Lower leg skin (tissue), 3 donors: Measurements from ENCODE around the gene PDIA2.

Experiments used
- POLR2A ChIP-seq, 2 donors: fragments of 450-650 bp; IDR thresholded peaks; one replicate each; pipeline ENCODE4 v1.6.1; 2016 to 2017; ENCODE audit warnings: antibody characterized with exemption in 2 of 2, mild to moderate bottlenecking in 1 of 2, moderate library complexity in 1 of 2
- TF ChIP-seq, protein P1 (sequence below), 3 donors: fragments of 450-650 bp; IDR thresholded peaks; one replicate each; pipeline ENCODE4 v1.5.1; 2016; ENCODE audit warnings: antibody characterized with exemption in 3 of 3, mild to moderate bottlenecking in 3 of 3, moderate library complexity in 2 of 3

DNA sequence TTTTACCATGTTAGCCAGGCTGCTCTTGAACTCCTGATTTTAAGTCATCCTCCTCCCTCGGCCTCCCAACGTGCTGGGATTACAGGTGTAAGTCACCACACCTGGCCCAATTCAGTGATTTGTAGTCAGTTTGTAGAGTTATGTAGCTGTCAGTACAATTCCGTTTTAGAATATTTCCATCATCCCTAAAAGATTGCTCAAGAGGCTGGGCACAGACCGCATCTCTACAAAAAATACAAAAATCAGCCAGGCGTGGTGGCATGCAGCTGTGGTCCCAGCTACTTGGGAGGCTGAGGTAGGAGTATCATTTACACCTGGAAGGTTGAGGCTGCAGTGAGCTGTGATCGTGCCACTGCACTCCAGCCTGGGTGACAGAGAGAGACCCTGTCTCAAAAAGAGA, 27.8 kb upstream of the PDIA2 start:
- TF ChIP-seq, protein P1, sequence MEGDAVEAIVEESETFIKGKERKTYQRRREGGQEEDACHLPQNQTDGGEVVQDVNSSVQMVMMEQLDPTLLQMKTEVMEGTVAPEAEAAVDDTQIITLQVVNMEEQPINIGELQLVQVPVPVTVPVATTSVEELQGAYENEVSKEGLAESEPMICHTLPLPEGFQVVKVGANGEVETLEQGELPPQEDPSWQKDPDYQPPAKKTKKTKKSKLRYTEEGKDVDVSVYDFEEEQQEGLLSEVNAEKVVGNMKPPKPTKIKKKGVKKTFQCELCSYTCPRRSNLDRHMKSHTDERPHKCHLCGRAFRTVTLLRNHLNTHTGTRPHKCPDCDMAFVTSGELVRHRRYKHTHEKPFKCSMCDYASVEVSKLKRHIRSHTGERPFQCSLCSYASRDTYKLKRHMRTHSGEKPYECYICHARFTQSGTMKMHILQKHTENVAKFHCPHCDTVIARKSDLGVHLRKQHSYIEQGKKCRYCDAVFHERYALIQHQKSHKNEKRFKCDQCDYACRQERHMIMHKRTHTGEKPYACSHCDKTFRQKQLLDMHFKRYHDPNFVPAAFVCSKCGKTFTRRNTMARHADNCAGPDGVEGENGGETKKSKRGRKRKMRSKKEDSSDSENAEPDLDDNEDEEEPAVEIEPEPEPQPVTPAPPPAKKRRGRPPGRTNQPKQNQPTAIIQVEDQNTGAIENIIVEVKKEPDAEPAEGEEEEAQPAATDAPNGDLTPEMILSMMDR (IDR thresholded peaks at IDR 0.05): no peak
- TF ChIP-seq POLR2A (IDR thresholded peaks at IDR 0.05): no peak
